Psoas muscle (tissue), 8 donors: Measurements from ENCODE around the gene TACR2. TPM values are rescaled to one million over a fixed set of nuclear protein-coding genes. Genes with fewer than 3 reads are reported as not detected.

Experiments used
- ATAC-seq, 4 donors: fragments of 200-7000 bp; cut with Tn5 transposase; one replicate each; pipeline ENCODE4 v1.9.1; 2020; ENCODE audit warnings: moderate library complexity in 3 of 4, mild to moderate bottlenecking in 2 of 4
- DNase-seq, 2 donors: peaks; one replicate each; pipeline ENCODE4 v3.0.0-alpha.2; 2020
- H3K27ac ChIP-seq: fragments of 200-600 bp; one replicate; pipeline ENCODE4 v1.8.0; 2022
- H3K27me3 ChIP-seq, 3 donors: fragments of 200-600 bp in 1 of 3; one replicate each; pipeline versions ENCODE4 v1.6.1 to v1.8.0; 2013 to 2022; ENCODE audit warnings: low read length in 2 of 3, mild to moderate bottlenecking in 2 of 3, moderate library complexity in 1 of 3; ENCODE audit not compliant: insufficient read depth in 3 of 3
- H3K36me3 ChIP-seq, 2 donors: fragments of 200-600 bp in 1 of 2; one replicate each; pipeline versions ENCODE4 v1.6.1 to v1.8.0; 2013 to 2022; ENCODE audit warnings: low read depth in 1 of 2, mild to moderate bottlenecking in 1 of 2, moderate library complexity in 1 of 2; ENCODE audit not compliant: insufficient read depth in 1 of 2
- H3K4me1 ChIP-seq: fragments of 200-600 bp; one replicate; pipeline ENCODE4 v1.8.0; 2022
- H3K4me3 ChIP-seq: fragments of 200-600 bp; one replicate; pipeline ENCODE4 v1.8.0; 2022; ENCODE audit warnings: mild to moderate bottlenecking
- H3K9me3 ChIP-seq: fragments of 200-600 bp; one replicate; pipeline ENCODE4 v1.8.0; 2022
- WGBS, 3 donors: extraction: QIAGEN DNeasy Blood & Tissue Kit; methylation state at CpG; one replicate each; pipeline versions ENCODE4 v1.1.6 to v1.1.7; 2013; 5-methylcytosine and 5-hydroxymethylcytosine counted together
- intact Hi-C, 2 donors: fragments of 100-400 bp; cut with DNase I; formaldehyde crosslinking; loops; one replicate each; pipeline versions ENCODE4 v1.11.0 to v1.14.2; 2022
- polyA plus RNA-seq, 3 donors: library from polyadenylated mRNA; stranded (reverse); fragments of 200-250 nt; gene quantifications; one replicate each; pipeline ENCODE4 v1.2.3, GENCODE V29; 2013
- total RNA-seq, 4 donors: library from RNA; stranded (reverse); fragmentation: NEBNext Ultra II Directional in 2 of 4; extraction: Animal tissue kit (Norgen Biotek cat#: 25700) in 2 of 4; gene quantifications; one replicate each; pipeline versions ENCODE4 v1.2.1 to v1.2.4, GENCODE V29; 2021 to 2023
- TF ChIP-seq, protein P1 (sequence below): fragments of 200-600 bp; IDR thresholded peaks from one replicate; pipeline ENCODE4 v1.8.0; 2022; ENCODE audit warnings: antibody characterized with exemption
- donor health status: healthy with polysubstance abuse.
- donor health status: DM: no; HTN: no; CAD: no; lungs with moderate emphysema.
- donor health status: Bipolar disorder and iron deficiency.
- donor health status: healthy.
- donor health status: DM: yes; HTN: yes; CAD: no.
- donor health status: DM: no; HTN: no; CAD: no.
- donor health status: DM: no; HTN: no; CAD: no.
- donor health status: DM: yes; HTN: yes; CAD: no.

The TACR2 gene
- total and polyA plus RNA-seq, 7 donors = 0.21 to 0.61 (median 0.25) TPM

DNA sequence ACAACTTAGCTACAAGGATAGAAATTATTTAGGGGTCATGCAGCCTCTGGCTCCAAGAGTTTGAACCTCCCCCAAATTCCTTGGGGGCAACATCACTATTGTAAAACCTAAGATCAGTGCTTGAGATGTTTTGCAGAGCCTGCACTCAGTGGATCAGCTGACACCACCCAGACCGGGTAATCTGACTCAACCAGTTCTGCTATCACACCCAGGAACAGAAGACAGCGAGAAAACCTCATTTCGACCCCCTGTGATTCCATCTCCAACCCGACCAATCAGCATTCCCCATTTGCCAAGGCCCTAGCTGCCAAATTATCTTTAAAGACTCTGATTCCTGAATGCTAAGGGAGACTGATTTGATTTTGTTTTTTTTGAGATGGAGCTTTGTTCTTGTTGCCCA, 5.2 kb downstream of the TACR2 start:
- TF ChIP-seq, protein P1, sequence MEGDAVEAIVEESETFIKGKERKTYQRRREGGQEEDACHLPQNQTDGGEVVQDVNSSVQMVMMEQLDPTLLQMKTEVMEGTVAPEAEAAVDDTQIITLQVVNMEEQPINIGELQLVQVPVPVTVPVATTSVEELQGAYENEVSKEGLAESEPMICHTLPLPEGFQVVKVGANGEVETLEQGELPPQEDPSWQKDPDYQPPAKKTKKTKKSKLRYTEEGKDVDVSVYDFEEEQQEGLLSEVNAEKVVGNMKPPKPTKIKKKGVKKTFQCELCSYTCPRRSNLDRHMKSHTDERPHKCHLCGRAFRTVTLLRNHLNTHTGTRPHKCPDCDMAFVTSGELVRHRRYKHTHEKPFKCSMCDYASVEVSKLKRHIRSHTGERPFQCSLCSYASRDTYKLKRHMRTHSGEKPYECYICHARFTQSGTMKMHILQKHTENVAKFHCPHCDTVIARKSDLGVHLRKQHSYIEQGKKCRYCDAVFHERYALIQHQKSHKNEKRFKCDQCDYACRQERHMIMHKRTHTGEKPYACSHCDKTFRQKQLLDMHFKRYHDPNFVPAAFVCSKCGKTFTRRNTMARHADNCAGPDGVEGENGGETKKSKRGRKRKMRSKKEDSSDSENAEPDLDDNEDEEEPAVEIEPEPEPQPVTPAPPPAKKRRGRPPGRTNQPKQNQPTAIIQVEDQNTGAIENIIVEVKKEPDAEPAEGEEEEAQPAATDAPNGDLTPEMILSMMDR = no peak
- Histone ChIP-seq H3K36me3 (no peaks in the 10 kb centered on the region), H3K27me3 (no peaks in the 10 kb centered on the region), H3K4me3 (no peak overlapping the region), H3K9me3 (no peaks in the 10 kb centered on the region), H3K27ac (no peak overlapping the region), H3K4me1 (peaks cover 15% of the 10 kb centered on the region)
- intact Hi-C loops = loop anchor here in 1 of 2 donors (5.0 kb wide), 1 partner anchor 226 kb away; no protein-coding TSS in a partner anchor
- 59 to 75% (median 63%) methylated on average over 4 of the region's 4 CpGs for WGBS, 3 donors
- DNase-seq (no peak), ATAC-seq (no peak)

DNA sequence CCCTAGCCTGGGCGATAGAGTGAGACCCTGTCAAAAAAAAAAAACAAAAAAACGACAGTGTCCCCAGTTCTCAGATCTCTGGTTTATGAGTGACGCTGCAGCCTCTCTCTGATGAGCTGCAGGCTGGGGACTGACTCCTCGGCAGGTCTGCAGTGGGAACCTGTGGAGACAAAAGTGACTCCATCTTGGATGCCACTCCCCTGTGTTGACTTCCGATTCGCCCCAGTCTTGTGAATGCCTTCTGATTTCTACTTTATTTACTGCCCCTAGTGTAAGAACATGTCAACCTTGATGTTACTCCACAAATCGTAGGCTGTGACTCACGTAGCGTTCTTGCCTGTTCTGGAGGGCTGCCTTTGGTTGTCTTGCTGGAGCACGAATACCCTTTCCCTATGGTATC, 6.2 kb downstream of the TACR2 start:
- H3K27me3 ChIP-seq = no peaks in the 10 kb centered on the region
- H3K36me3 ChIP-seq = peaks cover 0 to 2% of the 10 kb centered on the region in 2 donors
- TF ChIP-seq, protein P1 = no peak
- H3K4me3 ChIP-seq = no peak overlapping the region
- no peak for ATAC-seq
- peaks cover 21% of the 10 kb centered on the region for H3K4me1 ChIP-seq
- intact Hi-C loops = loop anchor here in 1 of 2 donors (5.0 kb wide), 1 partner anchor 227 kb away; no protein-coding TSS in a partner anchor
- H3K27ac ChIP-seq = peak overlapping the region; percentile 43
- WGBS, 3 donors = 66 to 86% (median 77%) methylated on average over 9 to 10 of the region's 10 CpGs
- no peak for DNase-seq
- H3K9me3 ChIP-seq = no peaks in the 10 kb centered on the region

DNA sequence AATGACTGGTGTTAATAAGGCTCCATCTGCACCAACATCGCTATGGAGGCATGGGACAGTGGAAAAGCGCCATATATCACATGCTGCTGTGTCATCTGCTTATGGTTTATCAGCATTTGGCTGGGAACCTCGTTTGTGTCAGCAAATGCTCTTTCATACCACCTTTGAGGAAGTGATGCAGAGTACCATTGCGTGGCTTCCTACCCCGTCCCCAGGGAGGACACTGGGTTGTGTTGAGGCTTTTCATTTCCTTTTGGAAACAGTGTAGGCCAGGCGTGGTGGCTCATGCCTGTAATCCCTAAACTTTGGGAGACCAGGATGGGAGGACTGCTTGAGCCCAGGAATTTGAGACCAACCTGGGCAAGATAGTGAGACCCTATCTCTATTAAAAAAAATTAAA, 6.8 kb downstream of the TACR2 start:
- intact Hi-C loops = loop anchor here in 1 of 2 donors (5.0 kb wide), 2 partner anchors 173 to 227 kb away; no protein-coding TSS in a partner anchor

DNA sequence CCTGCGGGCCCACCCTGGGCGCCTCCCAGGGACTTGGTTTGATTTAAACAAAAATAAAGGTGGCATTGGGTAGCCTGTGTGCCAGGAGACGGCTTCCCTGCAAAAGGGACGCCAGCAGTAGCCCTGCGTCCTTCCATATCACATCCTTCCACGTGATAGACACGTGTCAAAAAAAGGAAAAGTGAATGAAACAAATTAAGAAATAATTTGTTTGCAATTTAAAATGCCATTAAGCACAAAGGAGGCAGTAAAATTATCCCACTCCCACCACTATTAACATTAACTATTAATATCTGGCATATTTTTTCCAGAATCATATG, 7.6 kb downstream of the TACR2 start:
- intact Hi-C loops = loop anchor here in 1 of 2 donors (5.0 kb wide), 1 partner anchor 172 kb away; no protein-coding TSS in a partner anchor
- peak overlapping the region; percentile 92 for H3K27ac ChIP-seq
- peak overlapping the region; percentile 58 for H3K4me3 ChIP-seq
- H3K9me3 ChIP-seq = no peaks in the 10 kb centered on the region
- ATAC-seq = no peak
- H3K36me3 ChIP-seq = peaks cover 0 to 14% of the 10 kb centered on the region in 2 donors
- peaks cover 21% of the 10 kb centered on the region for H3K4me1 ChIP-seq
- 5 to 6% (median 5%) methylated on average over 7 of the region's 7 CpGs for WGBS, 3 donors
- DNase-seq = no peak
- no peaks in the 10 kb centered on the region for H3K27me3 ChIP-seq
- TF ChIP-seq, protein P1 = no peak

More for the DNA sequence above, 6.8 kb downstream of the TACR2 start:
- TF ChIP-seq, protein P1 = no peak
- peak overlapping the region; percentile 43 for H3K27ac ChIP-seq
- ATAC-seq (no peak), DNase-seq (peak in 1 of 2 donors; percentile 49)
- WGBS, 3 donors = 55 to 58% (median 58%) methylated on average over 6 of the region's 6 CpGs
- H3K9me3 ChIP-seq = no peaks in the 10 kb centered on the region
- H3K27me3 ChIP-seq = no peaks in the 10 kb centered on the region
- no peak overlapping the region for H3K4me3 ChIP-seq
- peaks cover 0 to 7% of the 10 kb centered on the region in 2 donors for H3K36me3 ChIP-seq
- peaks cover 21% of the 10 kb centered on the region for H3K4me1 ChIP-seq
